ENCODE measurements around the gene FLNA. TPM values are rescaled to one million over a fixed set of nuclear protein-coding genes. Genes with fewer than 3 reads are reported as not detected.
"Not testable (repeated sequence)": the region's sequence is repeated elsewhere in the genome, so short reads cannot be mapped to it uniquely, and the experiment has no call there.

The FLNA gene, protein sequence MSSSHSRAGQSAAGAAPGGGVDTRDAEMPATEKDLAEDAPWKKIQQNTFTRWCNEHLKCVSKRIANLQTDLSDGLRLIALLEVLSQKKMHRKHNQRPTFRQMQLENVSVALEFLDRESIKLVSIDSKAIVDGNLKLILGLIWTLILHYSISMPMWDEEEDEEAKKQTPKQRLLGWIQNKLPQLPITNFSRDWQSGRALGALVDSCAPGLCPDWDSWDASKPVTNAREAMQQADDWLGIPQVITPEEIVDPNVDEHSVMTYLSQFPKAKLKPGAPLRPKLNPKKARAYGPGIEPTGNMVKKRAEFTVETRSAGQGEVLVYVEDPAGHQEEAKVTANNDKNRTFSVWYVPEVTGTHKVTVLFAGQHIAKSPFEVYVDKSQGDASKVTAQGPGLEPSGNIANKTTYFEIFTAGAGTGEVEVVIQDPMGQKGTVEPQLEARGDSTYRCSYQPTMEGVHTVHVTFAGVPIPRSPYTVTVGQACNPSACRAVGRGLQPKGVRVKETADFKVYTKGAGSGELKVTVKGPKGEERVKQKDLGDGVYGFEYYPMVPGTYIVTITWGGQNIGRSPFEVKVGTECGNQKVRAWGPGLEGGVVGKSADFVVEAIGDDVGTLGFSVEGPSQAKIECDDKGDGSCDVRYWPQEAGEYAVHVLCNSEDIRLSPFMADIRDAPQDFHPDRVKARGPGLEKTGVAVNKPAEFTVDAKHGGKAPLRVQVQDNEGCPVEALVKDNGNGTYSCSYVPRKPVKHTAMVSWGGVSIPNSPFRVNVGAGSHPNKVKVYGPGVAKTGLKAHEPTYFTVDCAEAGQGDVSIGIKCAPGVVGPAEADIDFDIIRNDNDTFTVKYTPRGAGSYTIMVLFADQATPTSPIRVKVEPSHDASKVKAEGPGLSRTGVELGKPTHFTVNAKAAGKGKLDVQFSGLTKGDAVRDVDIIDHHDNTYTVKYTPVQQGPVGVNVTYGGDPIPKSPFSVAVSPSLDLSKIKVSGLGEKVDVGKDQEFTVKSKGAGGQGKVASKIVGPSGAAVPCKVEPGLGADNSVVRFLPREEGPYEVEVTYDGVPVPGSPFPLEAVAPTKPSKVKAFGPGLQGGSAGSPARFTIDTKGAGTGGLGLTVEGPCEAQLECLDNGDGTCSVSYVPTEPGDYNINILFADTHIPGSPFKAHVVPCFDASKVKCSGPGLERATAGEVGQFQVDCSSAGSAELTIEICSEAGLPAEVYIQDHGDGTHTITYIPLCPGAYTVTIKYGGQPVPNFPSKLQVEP (N-terminal part only)
- 1,374 and 1,654 TPM in 2 replicates for total RNA-seq (2014; rRNA removed)
- 2,189 TPM for polyA plus RNA-seq (2012)

- no peak for DNase-seq (ENCODE audit: low read depth)
Observed at GRCh38 chrX:154374313-154375155, at the start of gene FLNA. Gene FLNA, minus strand, starts transcription at chrX:154374634. Its CDS starts 3,389 bp downstream, at chrX:154371245.

GRCh38 chrX:154420402-154420756 is 45.9 kb upstream of the FLNA start:
- DNase-seq (ENCODE audit: low read depth), result no peak

- DNase-seq (ENCODE audit: low read depth), result no peak
Observed at GRCh38 chrX:154419688-154420401, 45.4 kb upstream of the FLNA start.

DNA sequence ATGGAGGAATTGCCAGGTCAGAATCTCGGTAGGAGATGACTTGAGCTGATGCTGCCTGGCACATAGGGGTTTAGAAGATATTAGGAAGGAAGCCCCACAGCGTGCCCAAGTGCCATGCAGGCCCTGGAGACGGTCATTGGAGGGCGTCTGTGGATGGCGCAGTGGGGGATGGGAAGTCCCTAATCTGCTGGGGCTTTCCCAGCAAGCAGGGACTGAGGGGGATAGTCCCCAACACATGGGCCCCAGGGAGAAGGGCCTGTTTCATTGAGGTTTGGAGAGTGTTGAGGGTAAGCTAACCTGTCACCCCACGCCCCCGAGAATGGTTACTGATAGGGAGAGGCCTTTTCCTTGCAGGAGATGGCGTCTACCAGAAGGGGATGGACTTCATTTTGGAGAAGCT is 44.8 kb upstream of the FLNA start:
- DNase-seq (ENCODE audit: low read depth), result no peak

GRCh38 chrX:154417157-154417556 is 42.7 kb upstream of the FLNA start:
- no peak for DNase-seq (ENCODE audit: low read depth)

DNA sequence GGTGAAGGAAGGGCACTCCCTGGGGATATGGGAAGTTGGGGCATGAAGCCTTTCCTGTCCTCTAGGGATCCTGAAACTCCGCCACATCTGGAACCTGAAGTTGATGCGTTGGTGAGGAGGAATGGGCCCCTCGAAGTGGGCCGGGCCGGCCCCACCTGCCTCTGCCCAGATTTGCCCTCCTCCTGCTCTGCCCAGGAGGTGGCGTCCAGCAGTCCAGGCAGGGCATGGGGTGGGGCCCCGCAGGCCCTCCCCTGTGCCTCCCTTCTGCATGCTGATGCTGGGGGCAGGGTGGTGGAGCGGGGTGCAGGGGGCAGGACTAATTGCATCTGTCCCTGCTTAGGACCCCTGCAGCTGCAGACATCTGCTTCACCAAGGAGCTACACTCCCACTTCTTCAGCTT is 38.7 kb upstream of the FLNA start:
- no peak for DNase-seq (ENCODE audit: low read depth)

GRCh38 chrX:154412468-154412867 is 38.0 kb upstream of the FLNA start:
- no peak for DNase-seq (ENCODE audit: low read depth)

DNA sequence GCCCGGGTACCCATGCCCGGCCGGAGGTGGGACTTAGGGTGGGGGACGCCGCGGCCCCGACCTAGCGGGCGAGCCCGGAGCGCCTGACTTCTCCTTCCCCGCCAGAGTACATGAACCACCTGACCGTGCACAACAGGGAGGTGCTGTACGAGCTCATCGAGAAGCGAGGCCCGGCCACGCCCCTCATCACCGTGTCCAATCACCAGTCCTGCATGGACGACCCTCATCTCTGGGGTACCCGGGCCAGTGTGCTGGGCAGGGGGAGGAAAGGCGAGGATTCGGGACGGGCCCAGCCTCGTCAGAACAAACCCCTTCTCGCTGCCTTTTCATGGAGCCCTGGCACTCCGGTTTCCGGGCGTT is 37.5 kb upstream of the FLNA start:
- peak; percentile 42 for DNase-seq (ENCODE audit: low read depth)

DNA sequence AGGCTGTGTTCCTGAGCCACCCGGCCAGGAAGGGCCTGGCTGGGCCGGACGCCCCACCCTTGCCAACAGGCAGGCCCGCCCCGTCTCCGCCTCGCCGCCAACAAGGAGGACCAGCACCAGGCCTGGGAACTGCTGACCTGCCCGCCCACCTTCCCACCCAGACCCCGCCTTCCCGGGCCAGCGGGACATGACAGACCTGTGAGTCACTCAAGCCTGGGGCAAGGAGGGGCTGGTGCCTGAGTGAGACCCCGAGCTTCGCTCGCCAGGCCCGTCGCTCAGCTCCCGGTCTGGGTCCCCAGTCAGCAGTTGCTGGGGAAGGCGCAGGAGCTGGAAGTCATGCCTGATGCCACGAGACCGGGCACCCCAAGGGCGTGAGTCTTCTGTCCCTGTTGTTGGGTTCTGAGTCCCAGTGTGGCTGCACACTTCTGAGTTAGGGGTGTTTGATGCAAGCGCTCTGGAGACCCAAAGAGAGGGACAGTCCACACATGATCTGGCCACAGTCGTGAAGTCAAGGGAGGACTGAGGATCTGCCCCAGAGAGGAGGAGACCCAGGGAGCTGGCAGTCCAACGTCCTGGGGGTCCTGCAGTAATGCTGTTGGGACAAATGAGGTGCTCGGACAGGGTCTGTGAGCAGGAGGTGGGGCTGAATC is 34.9 kb upstream of the FLNA start, which contains the start of gene DNASE1L1:
Gene DNASE1L1 (minus strand): TSS at position 33 of the 650 bp plus-strand sequence. CDS start 3,686 bp downstream, outside the sequence.
- DNase-seq (ENCODE audit: low read depth), result peak; percentile 89

DNA sequence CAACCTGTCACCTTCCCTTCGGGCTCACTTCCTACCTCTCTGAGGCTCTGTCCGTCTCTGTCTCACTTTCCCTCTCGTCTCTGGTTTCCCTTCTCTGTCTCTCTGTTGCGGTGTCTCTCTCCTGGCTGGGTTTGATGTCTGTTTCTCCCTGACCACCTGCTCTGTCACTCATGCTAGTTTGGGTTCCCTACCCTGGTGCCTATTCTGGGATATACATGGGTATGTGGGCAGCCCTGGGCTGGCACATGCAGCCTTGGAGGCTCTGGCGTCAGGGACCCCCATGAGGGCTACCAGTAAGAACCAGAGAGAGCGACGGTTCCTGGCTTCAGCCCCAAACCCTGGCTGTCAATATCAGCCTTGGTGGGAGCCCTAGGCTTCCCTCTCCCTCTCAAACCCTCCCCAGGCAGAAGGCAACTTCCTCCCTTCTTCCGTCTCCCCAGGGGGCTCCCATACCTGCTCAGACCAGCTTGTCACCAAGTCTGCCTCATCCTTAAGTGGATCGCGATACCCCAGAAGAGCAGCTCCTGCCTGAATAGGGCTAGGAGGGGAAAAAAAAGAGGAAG is 34.3 kb upstream of the FLNA start:
- peak; percentile 63 for DNase-seq (ENCODE audit: low read depth)

- no peak for DNase-seq (ENCODE audit: low read depth)
Observed at GRCh38 chrX:154404625-154405192, 30.3 kb upstream of the FLNA start.

GRCh38 chrX:154403858-154404257 is 29.4 kb upstream of the FLNA start:
- no peak for DNase-seq (ENCODE audit: low read depth)

DNA sequence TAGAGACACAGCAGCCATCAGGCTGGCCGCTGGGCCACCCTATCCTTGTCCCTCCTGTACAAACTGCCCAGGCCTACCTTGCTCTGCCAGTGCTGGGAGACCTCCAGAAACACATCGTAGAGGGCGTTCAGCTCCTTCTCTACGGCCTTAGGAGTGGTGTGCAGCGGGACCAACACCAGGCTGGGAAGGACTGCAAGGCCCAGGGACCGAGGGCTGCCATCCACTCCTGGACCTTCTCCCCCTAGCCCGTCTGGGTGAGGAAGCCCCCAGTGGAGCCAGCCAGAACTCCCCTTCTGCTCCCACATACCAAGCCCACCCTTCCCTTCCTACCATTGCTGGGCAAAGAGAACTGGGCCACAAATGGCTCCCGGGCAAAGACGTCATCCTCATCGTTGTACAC is 28.8 kb upstream of the FLNA start:
- DNase-seq (ENCODE audit: low read depth), result no peak

DNA sequence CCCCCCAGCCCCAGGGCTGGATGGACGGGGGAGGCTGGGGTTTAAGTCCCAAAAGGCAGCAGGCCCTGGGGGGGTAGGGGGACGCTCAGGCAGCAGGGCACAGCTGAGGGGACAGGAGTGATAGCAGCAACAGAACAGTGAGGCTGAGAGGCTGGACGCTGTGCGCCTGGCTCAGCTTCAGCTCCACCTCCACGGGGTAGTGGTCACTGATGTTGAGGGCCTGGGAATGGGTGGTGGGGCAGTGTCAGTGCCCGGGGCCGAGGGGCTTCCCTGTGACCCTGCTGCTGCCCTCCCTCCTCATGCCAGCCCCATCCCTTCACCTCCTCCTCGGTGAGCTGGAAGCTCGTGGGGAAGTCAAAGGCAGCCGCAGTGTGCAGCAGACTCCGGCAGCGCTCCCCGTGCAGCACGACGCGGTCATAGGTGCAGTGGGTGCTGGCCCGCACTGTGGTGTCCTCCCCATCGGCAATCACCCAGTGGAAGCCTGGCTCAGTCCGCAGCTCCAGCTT is 28.2 kb upstream of the FLNA start:
- DNase-seq (ENCODE audit: low read depth), result no peak

DNA sequence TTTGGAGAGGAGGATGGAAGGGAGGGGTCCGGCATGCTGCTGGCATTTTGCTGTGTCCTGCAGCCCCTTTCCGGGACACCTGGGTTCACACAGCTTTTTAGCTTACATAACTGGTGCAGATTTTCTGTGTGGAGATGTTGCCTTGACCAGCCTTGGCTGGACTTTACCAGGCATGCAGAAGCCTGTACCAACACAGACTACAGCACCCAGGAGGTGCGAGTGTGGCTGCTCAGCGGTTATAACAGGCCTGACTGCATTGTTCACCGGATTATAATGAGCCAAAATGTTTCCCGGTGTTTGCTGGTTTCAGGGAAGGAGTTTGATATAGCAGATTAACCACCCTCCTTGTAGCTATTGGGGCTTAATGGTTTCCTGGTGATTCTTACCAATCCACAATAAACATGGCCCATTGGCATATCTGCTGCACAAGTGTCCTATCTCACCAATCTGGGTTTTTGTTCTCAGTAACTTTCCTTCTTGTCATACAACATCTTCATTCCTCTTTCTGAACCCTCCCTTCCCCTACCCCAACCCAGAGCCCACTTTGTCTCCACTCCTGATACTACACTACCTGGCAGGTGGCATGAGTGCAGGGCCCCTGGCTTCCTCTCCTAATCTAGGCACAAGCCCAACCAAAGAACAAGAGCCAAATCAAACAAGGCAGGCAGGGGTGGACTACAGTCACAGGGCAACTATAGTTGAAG is 27.6 kb upstream of the FLNA start:
- no peak for DNase-seq (ENCODE audit: low read depth)

DNA sequence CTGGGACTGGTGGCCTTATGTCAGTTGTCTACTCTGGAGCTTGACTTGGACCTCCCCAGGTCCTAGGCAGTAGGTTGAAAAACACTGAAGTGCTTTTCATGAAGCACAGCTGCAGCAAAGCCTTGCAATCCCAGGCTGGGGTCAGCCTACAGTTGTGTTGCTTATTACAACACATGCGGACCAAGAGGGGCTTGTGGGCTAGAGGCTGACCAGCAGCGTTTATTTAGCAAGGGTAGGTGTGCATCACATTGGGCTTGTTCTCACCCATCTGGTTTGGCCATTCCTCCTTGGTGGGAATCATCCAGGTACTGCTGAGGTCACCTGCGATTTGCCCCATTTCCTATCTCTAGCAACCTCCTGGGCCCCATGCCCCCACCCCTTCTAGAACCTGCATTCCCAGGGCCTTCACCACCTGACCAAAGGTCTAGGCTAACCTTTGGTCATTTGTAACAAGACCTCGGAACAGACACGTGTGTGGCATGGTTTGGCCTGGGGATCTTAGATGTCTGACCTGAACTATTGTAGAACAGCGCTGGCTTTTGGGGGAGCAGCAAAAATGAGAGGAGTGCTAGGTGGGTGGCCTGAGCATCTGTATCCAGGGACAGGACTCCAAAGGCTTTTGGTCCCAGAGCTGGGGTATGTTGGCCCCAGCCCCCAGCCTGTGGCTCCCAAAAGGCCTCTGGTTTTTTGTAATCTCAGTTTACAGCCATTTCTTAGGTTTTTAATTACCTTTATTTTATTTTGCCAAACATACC is 26.8 kb upstream of the FLNA start:
- no peak for DNase-seq (ENCODE audit: low read depth)

- DNase-seq (ENCODE audit: low read depth), result not testable (repeated sequence)
Observed at GRCh38 chrX:154400369-154400817, 26.0 kb upstream of the FLNA start.

All from LHCN-M2 (cell line).